Measurements from ENCODE around the gene AMER3. TPM values are rescaled to one million over a fixed set of nuclear protein-coding genes. Genes with fewer than 3 reads are reported as not detected.

AMER3 gene
- total RNA-seq, 2 experiments from 2014 or later, result not detected

GRCh38 chr2:130756874-130757668 lies 1.7 kb downstream of the AMER3 start:
- Mint-ChIP-seq H3K27ac (no peak overlapping the region), H3K4me3 (no peak overlapping the region), H3K36me3 (ENCODE audit: low read depth) (no peaks in the 10 kb centered on the region), H3K9me3 (ENCODE audit: low read depth) (no peaks in the 10 kb centered on the region), H3K27me3 (peaks cover 37% of the 10 kb centered on the region), H3K4me1 (no peaks in the 10 kb centered on the region)
- ATAC-seq (no peak), DNase-seq (no peak)
- ChIA-PET CTCF (no interaction called here), POLR2A (no interaction called here)
- intact Hi-C loops (cut with DNase I, micrococcal nuclease), result no loop called here

GRCh38 chr2:130759906-130760753 lies 4.8 kb downstream of the AMER3 start:
- CTCF ChIA-PET, result no interaction called here
- Mint-ChIP-seq H3K27ac (no peak overlapping the region), H3K4me3 (no peak overlapping the region), H3K36me3 (ENCODE audit: low read depth) (no peaks in the 10 kb centered on the region), H3K4me1 (no peaks in the 10 kb centered on the region), H3K27me3 (peaks cover 21% of the 10 kb centered on the region), H3K9me3 (ENCODE audit: low read depth) (no peaks in the 10 kb centered on the region)
- DNase-seq (no peak), ATAC-seq (no peak)
- intact Hi-C loops (cut with DNase I, micrococcal nuclease), result no loop called here
- POLR2A ChIA-PET, result no interaction called here

- POLR2A ChIA-PET, result no interaction called here
- no peak overlapping the region for H3K4me3 Mint-ChIP-seq
- ATAC-seq (no peak), DNase-seq (no peak)
- H3K9me3 Mint-ChIP-seq (ENCODE audit: low read depth), result no peaks in the 10 kb centered on the region
- H3K27me3 Mint-ChIP-seq, result peaks cover 16% of the 10 kb centered on the region
- no peaks in the 10 kb centered on the region for H3K36me3 Mint-ChIP-seq (ENCODE audit: low read depth)
- no peaks in the 10 kb centered on the region for H3K4me1 Mint-ChIP-seq
- intact Hi-C loops (cut with DNase I, micrococcal nuclease), result no loop called here
- no peak overlapping the region for H3K27ac Mint-ChIP-seq
- CTCF ChIA-PET, result no interaction called here
Observed at GRCh38 chr2:130760754-130761751, 5.7 kb downstream of the AMER3 start.

- ATAC-seq (no peak), DNase-seq (no peak)
- Mint-ChIP-seq H3K36me3 (ENCODE audit: low read depth) (no peaks in the 10 kb centered on the region), H3K27me3 (peaks cover 8% of the 10 kb centered on the region), H3K27ac (no peak overlapping the region), H3K4me3 (no peak overlapping the region), H3K4me1 (no peaks in the 10 kb centered on the region), H3K9me3 (ENCODE audit: low read depth) (no peaks in the 10 kb centered on the region)
- ChIA-PET CTCF (no interaction called here), POLR2A (no interaction called here)
- intact Hi-C loops (cut with DNase I, micrococcal nuclease), result no loop called here
Observed at GRCh38 chr2:130762031-130762909, 6.9 kb downstream of the AMER3 start.

GRCh38 chr2:130762910-130763385 lies 7.6 kb downstream of the AMER3 start:
- Mint-ChIP-seq H3K9me3 (ENCODE audit: low read depth) (no peaks in the 10 kb centered on the region), H3K36me3 (ENCODE audit: low read depth) (no peaks in the 10 kb centered on the region), H3K27me3 (peaks cover 5% of the 10 kb centered on the region), H3K4me3 (no peak overlapping the region), H3K27ac (no peak overlapping the region), H3K4me1 (no peaks in the 10 kb centered on the region)
- no peak for DNase-seq
- CTCF ChIA-PET, result no interaction called here
- POLR2A ChIA-PET, result no interaction called here
- ATAC-seq, result no peak
- intact Hi-C loops (cut with DNase I, micrococcal nuclease), result no loop called here

- ATAC-seq, result no peak
- no peaks in the 10 kb centered on the region for H3K9me3 Mint-ChIP-seq (ENCODE audit: low read depth)
- DNase-seq, result no peak
- H3K4me1 Mint-ChIP-seq, result no peaks in the 10 kb centered on the region
- no peak overlapping the region for H3K27ac Mint-ChIP-seq
- H3K27me3 Mint-ChIP-seq, result peaks cover 4% of the 10 kb centered on the region
- intact Hi-C loops (cut with DNase I, micrococcal nuclease), result no loop called here
- no peaks in the 10 kb centered on the region for H3K36me3 Mint-ChIP-seq (ENCODE audit: low read depth)
- ChIA-PET POLR2A (no interaction called here), CTCF (no interaction called here)
- no peak overlapping the region for H3K4me3 Mint-ChIP-seq
Observed at GRCh38 chr2:130763405-130763804, 8.1 kb downstream of the AMER3 start.

- peaks cover 4% of the 10 kb centered on the region for H3K27me3 Mint-ChIP-seq
- ChIA-PET POLR2A (no interaction called here), CTCF (no interaction called here)
- DNase-seq, result no peak
- H3K27ac Mint-ChIP-seq, result no peak overlapping the region
- no peaks in the 10 kb centered on the region for H3K4me1 Mint-ChIP-seq
- H3K9me3 Mint-ChIP-seq (ENCODE audit: low read depth), result no peaks in the 10 kb centered on the region
- intact Hi-C loops (cut with DNase I, micrococcal nuclease), result no loop called here
- no peaks in the 10 kb centered on the region for H3K36me3 Mint-ChIP-seq (ENCODE audit: low read depth)
- ATAC-seq, result no peak
- H3K4me3 Mint-ChIP-seq, result no peak overlapping the region
Observed at GRCh38 chr2:130764035-130764820, 8.9 kb downstream of the AMER3 start.

GRCh38 chr2:130764821-130765115 lies 9.4 kb downstream of the AMER3 start:
- intact Hi-C loops (cut with DNase I, micrococcal nuclease), result no loop called here
- CTCF ChIA-PET, result no interaction called here
- H3K27me3 Mint-ChIP-seq, result peaks cover 4% of the 10 kb centered on the region

GRCh38 chr2:130765464-130765863 lies 10.1 kb downstream of the AMER3 start:
- no peak overlapping the region for H3K4me3 Mint-ChIP-seq
- H3K27ac Mint-ChIP-seq, result no peak overlapping the region
- DNase-seq, result no peak
- no peaks in the 10 kb centered on the region for H3K4me1 Mint-ChIP-seq
- ChIA-PET POLR2A (no interaction called here), CTCF (no interaction called here)
- no peak for ATAC-seq
- H3K36me3 Mint-ChIP-seq (ENCODE audit: low read depth), result no peaks in the 10 kb centered on the region
- intact Hi-C loops (cut with DNase I, micrococcal nuclease), result no loop called here
- H3K9me3 Mint-ChIP-seq (ENCODE audit: low read depth), result no peaks in the 10 kb centered on the region
- H3K27me3 Mint-ChIP-seq, result peaks cover 7% of the 10 kb centered on the region

More at GRCh38 chr2:130764821-130765115, 9.4 kb downstream of the AMER3 start:
- DNase-seq, result no peak
- no peaks in the 10 kb centered on the region for H3K9me3 Mint-ChIP-seq (ENCODE audit: low read depth)
- H3K4me1 Mint-ChIP-seq, result no peaks in the 10 kb centered on the region
- H3K27ac Mint-ChIP-seq, result no peak overlapping the region
- no peak for ATAC-seq
- H3K4me3 Mint-ChIP-seq, result no peak overlapping the region
- H3K36me3 Mint-ChIP-seq (ENCODE audit: low read depth), result no peaks in the 10 kb centered on the region
- POLR2A ChIA-PET, result no interaction called here

- Mint-ChIP-seq H3K36me3 (ENCODE audit: low read depth) (no peaks in the 10 kb centered on the region), H3K27ac (no peak overlapping the region), H3K4me3 (no peak overlapping the region), H3K27me3 (peaks cover 7% of the 10 kb centered on the region), H3K4me1 (no peaks in the 10 kb centered on the region), H3K9me3 (ENCODE audit: low read depth) (no peaks in the 10 kb centered on the region)
- intact Hi-C loops (cut with DNase I, micrococcal nuclease), result no loop called here
- ChIA-PET POLR2A (no interaction called here), CTCF (no interaction called here)
- DNase-seq (no peak), ATAC-seq (no peak)
Observed at GRCh38 chr2:130766037-130766436, 10.7 kb downstream of the AMER3 start.
